GM23338 (cell line): ENCODE data around the gene TTF1. TPM values are rescaled to one million over a fixed set of nuclear protein-coding genes. Genes with fewer than 3 reads are reported as not detected.
A peak's percentile ranks its signal among the peaks of the same experiment; 100 is the strongest.

Source experiments
- ATAC-seq: fragments of 200-7000 bp; cut with Tn5 transposase; 3 replicates; pipeline ENCODE4 v1.9.1; 2020
- DNase-seq: peaks from one replicate; pipeline ENCODE4 v3.0.0-alpha.2; 2015; ENCODE audit warnings: low spot score
- H2AFZ ChIP-seq: fragments of 200-600 bp; sonication (generic); 2 replicates; pipeline ENCODE4 v1.8.0; 2016; ENCODE audit warnings: antibody characterized with exemption, mild to moderate bottlenecking, moderate library complexity
- H3F3A ChIP-seq: fragments of 200-600 bp; sonication (generic); replicated peaks from 2 replicates; pipeline ENCODE4 v1.8.0; 2017; ENCODE audit warnings: antibody characterized with exemption, mixed run types, low read depth
- H3K27ac ChIP-seq: fragments of 200-600 bp; sonication (generic); 2 replicates; pipeline ENCODE4 v1.6.1; 2016; ENCODE audit warnings: low read depth
- H3K27me3 ChIP-seq: fragments of 200-600 bp; sonication (generic); 2 replicates; pipeline ENCODE4 v1.8.0; 2016; ENCODE audit warnings: mild to moderate bottlenecking, mixed run types, moderate library complexity; ENCODE audit not compliant: insufficient read depth
- H3K36me3 ChIP-seq: fragments of 200-600 bp; sonication (generic); 2 replicates; pipeline ENCODE4 v1.8.0; 2016; ENCODE audit warnings: mild to moderate bottlenecking; ENCODE audit not compliant: insufficient read depth
- H3K4me1 ChIP-seq: fragments of 200-600 bp; sonication (generic); 2 replicates; pipeline ENCODE4 v1.8.0; 2016; ENCODE audit warnings: mild to moderate bottlenecking, moderate library complexity; ENCODE audit not compliant: insufficient read depth
- H3K4me2 ChIP-seq: fragments of 200-600 bp; sonication (generic); 2 replicates; pipeline ENCODE4 v1.7.1; 2017; ENCODE audit warnings: mixed run types
- H3K4me3 ChIP-seq: fragments of 200-600 bp; sonication (generic); 2 replicates; pipeline ENCODE4 v1.6.1; 2016; ENCODE audit warnings: mixed run types
- H3K79me2 ChIP-seq: fragments of 200-600 bp; sonication (generic); replicated peaks from 2 replicates; pipeline ENCODE4 v1.8.0; 2017; ENCODE audit warnings: mild to moderate bottlenecking; ENCODE audit not compliant: insufficient read depth
- H3K9me2 ChIP-seq: fragments of 200-600 bp; sonication (generic); 2 replicates; pipeline ENCODE4 v1.8.0; 2017; ENCODE audit not compliant: insufficient read depth
- H4K20me1 ChIP-seq: fragments of 200-600 bp; sonication (generic); replicated peaks from 2 replicates; pipeline ENCODE4 v1.8.0; 2017; ENCODE audit warnings: mild to moderate bottlenecking; ENCODE audit not compliant: insufficient read depth
- H3K27ac Mint-ChIP-seq: 2 replicates; pipeline ENCODE4 v1.8.0; 2020; ENCODE audit warnings: inconsistent platforms, mild to moderate bottlenecking, moderate library complexity, mixed read lengths
- H3K27me3 Mint-ChIP-seq: 3 replicates; pipeline ENCODE4 v1.8.0; 2022; ENCODE audit warnings: low read depth, mild to moderate bottlenecking, moderate library complexity, mixed read lengths, inconsistent platforms; ENCODE audit not compliant: insufficient read depth, poor library complexity
- H3K36me3 Mint-ChIP-seq: 3 replicates; pipeline ENCODE4 v1.8.0; 2021; ENCODE audit warnings: low read depth, mild to moderate bottlenecking, inconsistent platforms, moderate library complexity, mixed read lengths
- H3K4me1 Mint-ChIP-seq: 3 replicates; pipeline ENCODE4 v1.8.0; 2020; ENCODE audit warnings: mild to moderate bottlenecking, inconsistent platforms, mixed read lengths
- H3K4me3 Mint-ChIP-seq: 3 replicates; pipeline ENCODE4 v1.8.0; 2021; ENCODE audit warnings: moderate library complexity, mild to moderate bottlenecking, inconsistent platforms, mixed read lengths
- H3K9me3 Mint-ChIP-seq: 3 replicates; pipeline ENCODE4 v1.8.0; 2020; ENCODE audit warnings: moderate library complexity, mild to moderate bottlenecking, inconsistent platforms, mixed read lengths
- CREB1 ChIP-seq: fragments of 250-450 bp; sonication (Bioruptor Pico); IDR thresholded peaks from 2 replicates; pipeline ENCODE4 v1.5.0; 2020; ENCODE audit warnings: low read depth, mild to moderate bottlenecking, moderate library complexity
- CTCF ChIP-seq, 2 experiments: fragments of 200-600 bp in 1 of 2; sonication (generic) in 1 of 2; conservative IDR thresholded peaks; 2 replicates each; pipeline versions ENCODE4 v1.5.1 to v1.6.1; 2016 to 2017; ENCODE audit warnings: antibody characterized with exemption in 2 of 2, low read depth in 2 of 2, mild to moderate bottlenecking in 2 of 2, moderate library complexity in 1 of 2
- ETS1 ChIP-seq: IDR thresholded peaks from 2 replicates; pipeline ENCODE4 v1.6.1; 2016; ENCODE audit warnings: antibody characterized with exemption
- EZH2 ChIP-seq: fragments of 200-600 bp; sonication (generic); IDR thresholded peaks from one replicate; pipeline ENCODE4 v1.8.0; 2017; ENCODE audit warnings: antibody characterized with exemption, mild to moderate bottlenecking, low read depth; ENCODE audit not compliant: unreplicated experiment
- EZH2phosphoT487 ChIP-seq: fragments of 200-600 bp; sonication (generic); IDR thresholded peaks from one replicate; pipeline ENCODE4 v1.8.1; 2018; ENCODE audit warnings: antibody characterized with exemption; ENCODE audit not compliant: unreplicated experiment
- JUNB ChIP-seq: IDR thresholded peaks from one replicate; pipeline ENCODE4 v1.6.1; 2016; ENCODE audit warnings: antibody characterized with exemption; ENCODE audit not compliant: unreplicated experiment
- NANOG ChIP-seq: IDR thresholded peaks from 2 replicates; pipeline ENCODE4 v1.6.1; 2016; ENCODE audit warnings: antibody characterized with exemption, borderline replicate concordance
- POLR2AphosphoS5 ChIP-seq: IDR thresholded peaks from 2 replicates; pipeline ENCODE4 v1.6.1; 2016; ENCODE audit warnings: antibody characterized with exemption, low read depth
- REST ChIP-seq: IDR thresholded peaks from one replicate; pipeline ENCODE4 v1.6.1; 2018; ENCODE audit warnings: antibody characterized with exemption; ENCODE audit not compliant: unreplicated experiment
- STAT1 ChIP-seq: IDR thresholded peaks from one replicate; pipeline ENCODE4 v1.6.1; 2016; ENCODE audit warnings: antibody characterized with exemption; ENCODE audit not compliant: unreplicated experiment
- ZNF114 ChIP-seq: fragments of 250-450 bp; sonication (Bioruptor Pico); IDR thresholded peaks from 2 replicates; pipeline ENCODE4 v1.5.0; 2020; ENCODE audit warnings: mild to moderate bottlenecking, moderate library complexity
- ZNF331 ChIP-seq: fragments of 250-450 bp; sonication (Bioruptor Pico); IDR thresholded peaks from 2 replicates; pipeline ENCODE4 v1.5.0; 2020; ENCODE audit warnings: low read depth, mild to moderate bottlenecking, moderate library complexity
- ZNF462 ChIP-seq: fragments of 250-450 bp; sonication (Bioruptor Pico); IDR thresholded peaks from 2 replicates; pipeline ENCODE4 v1.5.0; 2020; ENCODE audit warnings: mild to moderate bottlenecking, moderate library complexity
- polyA plus RNA-seq: library from polyadenylated mRNA; unstranded; fragments of >200 nt; fragmentation: Nextera tagmentation; extraction: Ambion mirVana; gene quantifications from 2 replicates; pipeline ENCODE4 v1.2.1, GENCODE V29; 2016
- total RNA-seq: library from RNA; depleted of rRNA; stranded (reverse); fragments of >200 nt; shearing (Covaris generic); gene quantifications from 2 replicates; pipeline ENCODE4 v1.2.3, GENCODE V29; 2014

Gene TTF1
- total and polyA plus RNA-seq, 2 experiments from 2014 or later: 14.9 to 25.0 TPM

GRCh38 chr9:132404228-132404881 is 2.3 kb downstream of the TTF1 start (continued):
- no peak for TF ChIP-seq JUNB

GRCh38 chr9:132401824-132402223 is 4.8 kb downstream of the TTF1 start:
- Histone ChIP-seq H3K9me2 (no peaks in the 10 kb centered on the region), H3K4me2 (no peak overlapping the region), H3K27me3 (no peaks in the 10 kb centered on the region), H3F3A (no peaks in the 10 kb centered on the region; the same call in 1 of the 2 replicates), H4K20me1 (peaks cover 9% of the 10 kb centered on the region), H3K36me3 (peaks cover 34% of the 10 kb centered on the region), H3K4me1 (peaks cover 9% of the 10 kb centered on the region), H3K4me3 (no peak overlapping the region), H2AFZ (no peak overlapping the region), H3K79me2 (peaks cover 53% of the 10 kb centered on the region), H3K27ac (peak overlapping the region; percentile 45; the same call in 1 of the 2 replicates)
- Mint-ChIP-seq H3K9me3 (no peaks in the 10 kb centered on the region), H3K36me3 (peaks cover 59% of the 10 kb centered on the region), H3K27ac (peak overlapping the region; percentile 72), H3K4me3 (no peak overlapping the region), H3K27me3 (no peaks in the 10 kb centered on the region), H3K4me1 (peaks cover 9% of the 10 kb centered on the region)
- DNase-seq (no peak), ATAC-seq (no peak)
- TF ChIP-seq EZH2phosphoT487 (no peak), CREB1 (no peak), POLR2AphosphoS5 (no peak), ZNF331 (CRISPR knock-in tag) (no peak), CTCF (conservative IDR thresholded peaks at IDR 0.05; ENCODE audit: low read depth in 2 of 2) (no peak), ZNF114 (no peak), ZNF462 (CRISPR knock-in tag) (no peak), EZH2 (no peak), REST (no peak), JUNB (no peak), NANOG (no peak), ETS1 (no peak), STAT1 (no peak)
